Activated CD8-positive, alpha-beta memory T cell treated with anti-CD3 and anti-CD28 coated beads for 48 hours (primary cell): Measurements from ENCODE around the gene NAV2.
"Not testable (repeated sequence)": the region's sequence is repeated elsewhere in the genome, so short reads cannot be mapped to it uniquely, and the experiment has no call there.

Source experiments
- DNase-seq, 3 experiments: peaks; one replicate each; pipeline ENCODE4 v3.0.0-alpha.2; 2020; ENCODE audit warnings: low read depth in 2 of 3, low spot score in 2 of 3

Gene NAV2

GRCh38 chr11:19917069-19917468 lies 204.4 kb downstream of the NAV2 start:
- DNase-seq = no peak

GRCh38 chr11:19918302-19919049 lies 205.8 kb downstream of the NAV2 start:
- no peak for DNase-seq

GRCh38 chr11:19919050-19919561 lies 206.5 kb downstream of the NAV2 start:
- DNase-seq = no peak

- DNase-seq = no peak
These were observed 208.3 kb downstream of the NAV2 start for GRCh38 chr11:19920982-19921381.

- no peak for DNase-seq
These were observed 209.5 kb downstream of the NAV2 start for GRCh38 chr11:19921976-19922688.

- no peak for DNase-seq
These were observed 210.0 kb downstream of the NAV2 start for GRCh38 chr11:19922689-19923035.

- no peak for DNase-seq
These were observed 211.0 kb downstream of the NAV2 start for GRCh38 chr11:19923626-19924025.

GRCh38 chr11:19924311-19924710 lies 211.7 kb downstream of the NAV2 start:
- no peak for DNase-seq

- no peak for DNase-seq
These were observed 212.1 kb downstream of the NAV2 start for GRCh38 chr11:19924716-19925115.

GRCh38 chr11:19927403-19927802 lies 214.8 kb downstream of the NAV2 start:
- DNase-seq = not testable (repeated sequence)

GRCh38 chr11:19929147-19929546 lies 216.5 kb downstream of the NAV2 start:
- DNase-seq = no peak

GRCh38 chr11:19929655-19930054 lies 217.0 kb downstream of the NAV2 start:
- DNase-seq = no peak

- DNase-seq = no peak
These were observed 218.6 kb downstream of the NAV2 start for GRCh38 chr11:19931141-19931770.

- DNase-seq = no peak
These were observed 219.2 kb downstream of the NAV2 start for GRCh38 chr11:19931771-19932369.

GRCh38 chr11:19933132-19933735 lies 220.6 kb downstream of the NAV2 start:
- DNase-seq = no peak

GRCh38 chr11:19933801-19934488 lies 221.3 kb downstream of the NAV2 start:
- no peak for DNase-seq

GRCh38 chr11:19934828-19935259 lies 222.2 kb downstream of the NAV2 start:
- no peak for DNase-seq

GRCh38 chr11:19935507-19935906 lies 222.9 kb downstream of the NAV2 start:
- DNase-seq = no peak

GRCh38 chr11:19936461-19936860 lies 223.8 kb downstream of the NAV2 start:
- DNase-seq = no peak

- peak in 1 of 3 experiments; percentile 7 for DNase-seq
These were observed 225.7 kb downstream of the NAV2 start for GRCh38 chr11:19938169-19938856.
